K562 (cell line): ENCODE results near the gene GNAT1. TPM values are rescaled to one million over a fixed set of nuclear protein-coding genes. Genes with fewer than 3 reads are reported as not detected.

Experiments
- ATAC-seq: fragments of 200-7000 bp; cut with Tn5 transposase; 3 replicates; pipeline ENCODE4 v1.9.1; 2020; ENCODE audit warnings: moderate library complexity
- BruUV-seq: library from RNA; stranded (reverse); fragments of 400-500 nt; replicated peaks from 2 replicates; lab custom pipeline; 2021; lab: Mats Ljungman, UMichigan
- CTCF ChIA-PET: fragments of 300-600 bp; formaldehyde crosslinking; extraction: SDS; loops from one replicate; lab custom pipeline; 2021; ENCODE audit warnings: low intra/inter-chr PET ratio; lab: Yijun Ruan, JAX
- POLR2A ChIA-PET: fragments of 300-600, 350-650 bp; sonication (Branson Sonifier 250); formaldehyde crosslinking; extraction: SDS; loops from one replicate; lab custom pipeline; 2021; ENCODE audit warnings: antibody characterized with exemption, inconsistent platforms; lab: Yijun Ruan, JAX
- DNase-seq, 4 experiments: peaks; one replicate each; pipeline versions ENCODE4 v3.0.0 to v3.0.0-alpha.2; 2011 to 2018; ENCODE audit warnings: low spot score in 3 of 4, mixed read lengths in 3 of 4; ENCODE audit errors: extremely low read depth in 1 of 4
- FAIRE-seq: peaks from 2 replicates; lab custom pipeline; 2011; peaks lifted over from hg19 to GRCh38; lab: Jason Lieb, UNC
- H2AFZ ChIP-seq: 2 replicates; pipeline ENCODE4 v1.6.0; 2011; ENCODE audit warnings: low read depth, low read length, control low read depth, inconsistent platforms
- H3K27ac ChIP-seq: fragments of 200-600 bp; 3 replicates; pipeline ENCODE4 v1.8.0; 2011; ENCODE audit warnings: low read depth, mild to moderate bottlenecking, control low read depth, inconsistent platforms, low read length, moderate library complexity, mixed read lengths; ENCODE audit errors: extremely low read depth
- H3K27me3 ChIP-seq, 2 experiments: fragments of 300-600 bp in 1 of 2; 2 replicates in 1 of 2; 3 replicates in 1 of 2; pipeline versions ENCODE4 v1.6.0 to v1.8.0; 2011; ENCODE audit warnings: inconsistent platforms in 2 of 2, low read length in 2 of 2, mild to moderate bottlenecking in 1 of 2, mixed read lengths in 1 of 2, moderate library complexity in 1 of 2; ENCODE audit not compliant: control insufficient read depth in 2 of 2, insufficient read depth in 2 of 2
- H3K36me3 ChIP-seq: fragments of 300-600 bp; 3 replicates; pipeline ENCODE4 v1.8.0; 2011; ENCODE audit warnings: mild to moderate bottlenecking, low read length, inconsistent platforms; ENCODE audit not compliant: control insufficient read depth, insufficient read depth
- H3K4me1 ChIP-seq, 2 experiments: fragments of 200-600 bp in 1 of 2; replicated peaks in 1 of 2; 2 replicates in 1 of 2; 3 replicates in 1 of 2; pipeline versions ENCODE4 v1.5.1 to v1.8.0; 2011; ENCODE audit warnings: inconsistent platforms in 2 of 2, low read length in 2 of 2, mild to moderate bottlenecking in 1 of 2, mixed read lengths in 1 of 2, moderate library complexity in 1 of 2; ENCODE audit not compliant: control insufficient read depth in 2 of 2, insufficient read depth in 2 of 2
- H3K4me2 ChIP-seq: 2 replicates; pipeline ENCODE4 v1.6.1; 2011; ENCODE audit warnings: low read length, control low read depth, inconsistent platforms, mixed read lengths; ENCODE audit not compliant: insufficient read depth
- H3K4me3 ChIP-seq: fragments of 200-600 bp; sonication (generic), shearing (Covaris generic); 2 replicates; pipeline ENCODE4 v1.5.1; 2016; ENCODE audit warnings: control low read depth, inconsistent platforms
- H3K79me2 ChIP-seq: fragments of 200-600 bp; 3 replicates; pipeline ENCODE4 v1.8.0; 2011; ENCODE audit warnings: low read length, inconsistent platforms; ENCODE audit not compliant: control insufficient read depth, insufficient read depth
- H3K9ac ChIP-seq, 2 experiments: 2 replicates each; pipeline versions ENCODE4 v1.6.0 to v1.6.1; 2011; ENCODE audit warnings: low read depth in 2 of 2, low read length in 2 of 2, control low read depth in 1 of 2, inconsistent platforms in 1 of 2, mild to moderate bottlenecking in 1 of 2, mixed read lengths in 1 of 2; ENCODE audit not compliant: insufficient read depth in 1 of 2
- H3K9me1 ChIP-seq: one replicate; pipeline ENCODE4 v1.6.0; 2011; ENCODE audit warnings: inconsistent platforms, mild to moderate bottlenecking, low read length, moderate library complexity; ENCODE audit not compliant: control insufficient read depth, insufficient read depth
- H3K9me3 ChIP-seq: replicated peaks from 2 replicates; pipeline ENCODE4 v1.5.1; 2011; ENCODE audit warnings: low read depth, low read length, inconsistent platforms; ENCODE audit not compliant: control insufficient read depth, insufficient read depth
- H4K20me1 ChIP-seq: replicated peaks from 2 replicates; pipeline ENCODE4 v1.6.1; 2011; ENCODE audit warnings: low read length, inconsistent platforms, mixed read lengths; ENCODE audit not compliant: control insufficient read depth, insufficient read depth
- CC2D1A ChIP-seq: fragments of 450-650 bp; IDR thresholded peaks from 2 replicates; pipeline ENCODE4 v1.6.1; 2017; ENCODE audit warnings: mild to moderate bottlenecking
- MBD2 ChIP-seq: sonication (generic); IDR thresholded peaks from 2 replicates; pipeline ENCODE4 v1.6.1; 2016; ENCODE audit warnings: low read depth, borderline replicate concordance
- REST ChIP-seq, 2 experiments: fragments of 450-650 bp; formaldehyde crosslinking in 1 of 2; IDR thresholded peaks; 2 replicates each; pipeline versions ENCODE4 v1.4.0 to v1.6.1; 2014 to 2020; ENCODE audit warnings: mild to moderate bottlenecking in 2 of 2, borderline replicate concordance in 1 of 2, low read depth in 1 of 2
- SMAD3 ChIP-seq: fragments of 450-650 bp; formaldehyde crosslinking; conservative IDR thresholded peaks from 2 replicates; pipeline ENCODE4 v1.4.0; 2020; ENCODE audit warnings: mild to moderate bottlenecking
- YY1 ChIP-seq, 3 experiments: IDR thresholded peaks; 2 replicates each; pipeline ENCODE4 v1.6.1; 2011; ENCODE audit warnings: low read length in 2 of 3, mild to moderate bottlenecking in 2 of 3, moderate library complexity in 2 of 3, borderline replicate concordance in 1 of 3, control low read depth in 1 of 3, low read depth in 1 of 3; ENCODE audit not compliant: insufficient read depth in 3 of 3, insufficient replicate concordance in 2 of 3, control insufficient read depth in 1 of 3, insufficient read length in 1 of 3; ENCODE audit errors: extremely low read depth in 1 of 3
- ZBTB7A ChIP-seq: IDR thresholded peaks from 2 replicates; pipeline ENCODE4 v1.6.1; 2011; ENCODE audit warnings: low read depth, mild to moderate bottlenecking, low read length, moderate library complexity, borderline replicate concordance; ENCODE audit not compliant: control insufficient read depth
- ZNF740 ChIP-seq, 3 experiments: fragments of 200-800 bp in 1 of 3; sonication (Bioruptor generic) in 1 of 3; sonication (generic) in 1 of 3; formaldehyde crosslinking in 1 of 3; IDR thresholded peaks; 2 replicates each; pipeline versions ENCODE4 v1.6.1 to v1.8.0; 2016 to 2022; ENCODE audit warnings: mild to moderate bottlenecking in 2 of 3, missing compliant biosample characterization in 2 of 3, missing genetic modification characterization in 2 of 3, missing genetic modification reagents in 1 of 3
- WGBS: fragments of 100-300 bp; shearing (Covaris generic); methylation state at CpG from one replicate; pipeline ENCODE4 v1.1.6; 2016; ENCODE audit warnings: low coverage, mixed read lengths; ENCODE audit not compliant: insufficient coverage; ENCODE audit errors: missing lambda C conversion rate; 5-methylcytosine and 5-hydroxymethylcytosine counted together
- in situ Hi-C: fragments of 300-500 bp; cut with MboI; formaldehyde crosslinking; loops from 4 replicates; pipeline ENCODE4 v1.15.0; 2018; ENCODE audit warnings: inconsistent platforms, mixed read lengths
- intact Hi-C: fragments of 100-400 bp; cut with micrococcal nuclease; formaldehyde crosslinking; loops from 2 replicates; pipeline ENCODE4 v1.14.2; 2022
- polyA plus RNA-seq, 8 experiments: library from polyadenylated mRNA; depleted of rRNA in 4 of 8; stranded (reverse) in 5 of 8; unstranded in 3 of 8; fragments of >200 nt; fragmentation: Nextera tagmentation in 2 of 8; fragmentation: Illumina TruSeq in 1 of 8; extraction: Ambion mirVana in 2 of 8; extraction: Trizol in 1 of 8; gene quantifications; 2 replicates each; pipeline versions ENCODE4 v1.2.1 to v1.2.3, GENCODE V29; 2011 to 2014; ENCODE audit warnings: inconsistent platforms in 1 of 8, missing spikeins in 1 of 8
- total RNA-seq, 7 experiments: library from RNA; depleted of rRNA in 6 of 7; stranded (reverse); fragments of >200 nt in 6 of 7; fragmentation: Illumina TruSeq in 2 of 7; extraction: Trizol in 2 of 7; gene quantifications; 2 replicates each; pipeline versions ENCODE4 v1.2.1 to v1.2.3, GENCODE V29; 2011 to 2021; ENCODE audit warnings: low replicate concordance in 1 of 7
- TF ChIP-seq, protein P1 (sequence below): fragments of 250-450 bp; sonication (Bioruptor Pico); IDR thresholded peaks from 2 replicates; pipeline ENCODE4 v1.8.0; 2021; ENCODE audit warnings: moderate library complexity, mild to moderate bottlenecking, inconsistent platforms

The GNAT1 gene
- total and polyA plus RNA-seq, 9 of the 15 experiments (the other 6 are each of a cell fraction or from before 2014, with no cell fraction given) = not detected

DNA sequence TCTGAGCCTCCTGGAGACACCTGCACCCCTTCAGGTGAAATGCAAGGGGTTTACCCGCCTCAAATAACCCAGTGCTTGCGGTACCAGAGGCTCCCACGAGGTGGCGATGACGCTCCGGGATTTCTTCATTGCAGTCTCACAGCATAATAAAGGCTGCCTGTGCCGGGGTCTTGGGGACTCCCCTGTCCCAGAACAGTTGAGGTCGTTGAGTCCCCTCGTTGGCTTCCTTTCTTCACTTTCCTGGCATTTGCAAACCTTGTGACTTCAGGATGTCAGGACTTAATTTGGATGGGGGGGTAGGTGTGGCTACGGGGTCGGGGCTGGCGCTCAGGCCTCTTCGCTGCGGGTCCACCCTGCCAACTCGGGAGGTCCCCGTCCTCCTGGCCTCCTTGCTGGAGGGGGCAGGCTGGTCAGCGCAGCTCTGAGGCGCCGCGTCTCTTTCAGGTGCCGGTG, 1.3 kb downstream of the GNAT1 start:
- 0% methylated on average over 9 of the region's 21 CpGs for WGBS
- no peak overlapping the region for H3K27ac ChIP-seq
- in situ Hi-C loops (loop anchor here (5.0 kb wide), 2 partner anchors 35 to 80 kb away; no protein-coding TSS in a partner anchor), intact Hi-C loops (loop anchor here (1.0 kb wide), 1 partner anchor 81 kb away; no protein-coding TSS in a partner anchor)
- ChIA-PET POLR2A (no interaction called here), CTCF (interaction anchor here (1.2 to 4.9 kb wide), 5 partner anchors 33 to 80 kb away, joined by 3 to 91 read pairs (median 3); no protein-coding TSS in a partner anchor)
- peak; percentile 49 to 75 (median 56) for DNase-seq
- no peaks in the 10 kb centered on the region for H3K36me3 ChIP-seq
- no peak overlapping the region for H3K4me2 ChIP-seq
- peaks cover 2 to 33% of the 10 kb centered on the region in 2 experiments; a peak in 2 of 5 replicates for H3K4me1 ChIP-seq
- FAIRE-seq = peak; percentile 91
- H3K9me3 ChIP-seq = no peaks in the 10 kb centered on the region
- H2AFZ ChIP-seq = no peak overlapping the region
- peaks cover 0 to 15% of the 10 kb centered on the region in 2 experiments; a peak in 2 of 5 replicates for H3K27me3 ChIP-seq
- H3K4me3 ChIP-seq = no peak overlapping the region
- no peaks in the 10 kb centered on the region for H3K9me1 ChIP-seq
- H3K79me2 ChIP-seq = no peaks in the 10 kb centered on the region
- no peaks in the 10 kb centered on the region; the same call in 1 of the 2 replicates for H4K20me1 ChIP-seq
- BruUV-seq = no TSS peak
- ATAC-seq = peak; percentile 56
- H3K9ac ChIP-seq = no peak overlapping the region
- TF ChIP-seq ZBTB7A = peak; percentile 33; the same call in 1 of the 2 replicates
- TF ChIP-seq REST (IDR thresholded peaks at IDR 0.05; ENCODE audit: borderline replicate concordance) = peak; percentile 47
- TF ChIP-seq REST (CRISPR knock-in tag; IDR thresholded peaks at IDR 0.05; ENCODE audit: low read depth) = no peak
- TF ChIP-seq ZNF740 (CRISPR knock-in tag; IDR thresholded peaks at IDR 0.05) = peak; percentile 64; the same call in 1 of the 2 replicates
- no peak for TF ChIP-seq ZNF740 (tag; IDR thresholded peaks at IDR 0.05)
- TF ChIP-seq, protein P1, sequence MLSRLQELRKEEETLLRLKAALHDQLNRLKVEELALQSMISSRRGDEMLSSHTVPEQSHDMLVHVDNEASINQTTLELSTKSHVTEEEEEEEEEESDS = no peak
- no peak for TF ChIP-seq SMAD3 (CRISPR knock-in tag)
- peak in 1 of 3 experiments; percentile 8 for TF ChIP-seq YY1 (IDR thresholded peaks at IDR 0.05; ENCODE audit: borderline replicate concordance in 1 of 3, control insufficient read depth in 1 of 3, extremely low read depth in 1 of 3, insufficient read depth in 3 of 3, insufficient read length in 1 of 3, insufficient replicate concordance in 2 of 3, low read depth in 1 of 3, low read length in 2 of 3)
- no peak for TF ChIP-seq MBD2
- TF ChIP-seq CC2D1A = peak; percentile 26; the same call in 1 of the 2 replicates
